Heart left ventricle (tissue), 16 donors: ENCODE measurements around the gene SLC37A1. TPM values are rescaled to one million over a fixed set of nuclear protein-coding genes. Genes with fewer than 3 reads are reported as not detected.

Experiments used
- ATAC-seq, 4 donors: fragments of 200-7000 bp; cut with Tn5 transposase; one replicate each; pipeline ENCODE4 v1.9.1; 2020 to 2022; ENCODE audit warnings: moderate library complexity in 4 of 4, mild to moderate bottlenecking in 3 of 4, moderate number of reproducible peaks in 1 of 4
- DNase-seq, 5 donors: peaks; one replicate each; pipeline ENCODE4 v3.0.0-alpha.2; 2020
- H3K27ac ChIP-seq, 12 donors: fragments of 200-600 bp; sonication (generic) in 4 of 12; one replicate each; pipeline versions ENCODE4 v1.5.0 to v1.8.0; 2016 to 2022; ENCODE audit warnings: mild to moderate bottlenecking in 2 of 12
- H3K27me3 ChIP-seq, 9 donors: fragments of 200-600 bp; sonication (generic) in 2 of 9; one replicate each; pipeline versions ENCODE4 v1.5.1 to v1.8.0; 2016 to 2022; ENCODE audit warnings: mild to moderate bottlenecking in 3 of 9
- H3K36me3 ChIP-seq, 9 donors: fragments of 200-600 bp; sonication (generic) in 2 of 9; one replicate each; pipeline versions ENCODE4 v1.5.0 to v1.8.0; 2018 to 2022; ENCODE audit warnings: mild to moderate bottlenecking in 2 of 9
- H3K4me1 ChIP-seq, 12 donors: fragments of 200-600 bp; sonication (generic) in 4 of 12; one replicate each; pipeline versions ENCODE4 v1.5.0 to v1.8.0; 2016 to 2022; ENCODE audit warnings: mild to moderate bottlenecking in 3 of 12
- H3K4me3 ChIP-seq, 12 donors: fragments of 200-600 bp; sonication (generic) in 4 of 12; one replicate each; pipeline versions ENCODE4 v1.5.0 to v1.8.0; 2017 to 2022; ENCODE audit warnings: mild to moderate bottlenecking in 9 of 12, moderate library complexity in 4 of 12
- H3K9me3 ChIP-seq, 12 donors: fragments of 200-600 bp; sonication (generic) in 4 of 12; one replicate each; pipeline versions ENCODE4 v1.5.0 to v1.8.0; 2016 to 2022; ENCODE audit warnings: mild to moderate bottlenecking in 1 of 12
- CTCF ChIP-seq, 12 donors: fragments of 200-600 bp; sonication (generic) in 4 of 12; IDR thresholded peaks; one replicate each; pipeline versions ENCODE4 v1.5.0 to v1.8.0; 2018 to 2022; ENCODE audit warnings: antibody characterized with exemption in 12 of 12, mild to moderate bottlenecking in 5 of 12
- POLR2A ChIP-seq, 2 donors: fragments of 450-650 bp; IDR thresholded peaks; one replicate each; pipeline ENCODE4 v1.6.1; 2017; ENCODE audit warnings: antibody characterized with exemption in 2 of 2, mild to moderate bottlenecking in 2 of 2, moderate library complexity in 2 of 2
- WGBS, 4 donors: extraction: QIAGEN DNeasy Blood & Tissue Kit in 2 of 4; methylation state at CpG; one replicate each; pipeline versions ENCODE4 v1.1.5 to v1.1.7; 2013 to 2018; 5-methylcytosine and 5-hydroxymethylcytosine counted together
- intact Hi-C, 10 donors: fragments of 100-400 bp; cut with DNase I; formaldehyde crosslinking; loops; one replicate each; pipeline versions ENCODE4 v1.11.1 to v1.14.2; 2022
- polyA plus RNA-seq, 2 donors: library from polyadenylated mRNA; stranded (reverse); fragments of 200-250 nt; gene quantifications; one replicate each; pipeline ENCODE4 v1.2.3, GENCODE V29; 2013
- total RNA-seq, 9 donors: library from RNA; depleted of rRNA in 2 of 9; stranded (reverse); fragments of >200 nt in 2 of 9; fragmentation: NEBNext Ultra II Directional in 3 of 9; extraction: Animal tissue kit (Norgen Biotek cat#: 25700) in 3 of 9; gene quantifications; one replicate each; pipeline versions ENCODE4 v1.1.0 to v1.2.4, GENCODE V29; 2016 to 2023
- donor health status: ischemic (EF 13 %, LVEDD 7.1; RV severe dilation, severe dysfunction).
- donor health status: healthy with polysubstance abuse.
- donor health status: DM: no; HTN: yes; CAD: no.
- donor health status: DM: no; HTN: no; CAD: no.
- donor health status: ischemic (EF 25% LVEDD 6.9; RV normal size, moderate dysfunction).
- donor health status: ischemic (EF 25% LVEDD 5.7; RV mildly dilated, moderate dysfunction).
- donor health status: healthy.
- donor health status: DM: yes; HTN: yes; CAD: no.
- donor health status: ischemic (EF 35%, LVEDD 5.7; RV mildly dilated, moderate dysfunction).
- donor health status: nonischemic (EF 11% LVEDD 7.7; RV severe dilation, severe dysfunction).
- donor health status: DM: yes; HTN: yes; CAD: no.
- donor health status: PGD.
- donor health status: ischemic (EF 29% LVEDD 5.4; RV normal size, mild dysfunction).
- donor health status: nonischemic (EF 23%, LVEDD 6.1; RV moderate dilation, normal function).

Gene SLC37A1
- total and polyA plus RNA-seq, 11 donors: 2.2 to 13.0 (median 3.8) TPM

- no peak for DNase-seq
- no peak for TF ChIP-seq CTCF (IDR thresholded peaks at IDR 0.05)
- no peak for TF ChIP-seq POLR2A (IDR thresholded peaks at IDR 0.05)
- intact Hi-C loops: no loop called here
- no peak overlapping the region for H3K27ac ChIP-seq
- H3K36me3 ChIP-seq: peaks cover 0 to 49% (median 28%) of the 10 kb centered on the region in 9 donors
- no peaks in the 10 kb centered on the region for H3K27me3 ChIP-seq
- WGBS, 4 donors: 94 to 99% (median 97%) methylated on average over 6 to 7 of the region's 7 CpGs
- H3K4me3 ChIP-seq: no peak overlapping the region
- ATAC-seq: no peak
- no peaks in the 10 kb centered on the region for H3K9me3 ChIP-seq
- H3K4me1 ChIP-seq: peaks cover 0 to 23% (median 11%) of the 10 kb centered on the region in 12 donors
Measured at GRCh38 chr21:42518626-42519025, 5.0 kb downstream of the SLC37A1 start.

- Histone ChIP-seq H3K27ac (no peak overlapping the region), H3K4me3 (no peak overlapping the region), H3K9me3 (no peaks in the 10 kb centered on the region), H3K36me3 (peaks cover 0 to 50% (median 28%) of the 10 kb centered on the region in 9 donors), H3K4me1 (peaks cover 0 to 30% (median 20%) of the 10 kb centered on the region in 12 donors), H3K27me3 (no peaks in the 10 kb centered on the region)
- DNase-seq (no peak), ATAC-seq (no peak)
- WGBS, 4 donors: 78 to 88% (median 85%) methylated on average over 18 of the region's 18 CpGs
- intact Hi-C loops: no loop called here
- TF ChIP-seq POLR2A (IDR thresholded peaks at IDR 0.05): no peak
- peak in 7 of 12 donors; percentile 5 to 24 (median 18) for TF ChIP-seq CTCF (IDR thresholded peaks at IDR 0.05)
Measured at GRCh38 chr21:42520628-42521253, 7.1 kb downstream of the SLC37A1 start.

GRCh38 chr21:42521384-42521783 is 7.7 kb downstream of the SLC37A1 start:
- peaks cover 0 to 56% (median 28%) of the 10 kb centered on the region in 9 donors for H3K36me3 ChIP-seq
- no peaks in the 10 kb centered on the region for H3K27me3 ChIP-seq
- H3K4me1 ChIP-seq: peaks cover under 1 to 30% (median 25%) of the 10 kb centered on the region in 12 donors
- no peak for ATAC-seq
- intact Hi-C loops: no loop called here
- no peaks in the 10 kb centered on the region for H3K9me3 ChIP-seq
- no peak overlapping the region for H3K27ac ChIP-seq
- 75 to 100% (median 87%) methylated on average over 1 of the region's 1 CpG for WGBS, 4 donors
- TF ChIP-seq CTCF (IDR thresholded peaks at IDR 0.05) (no peak), POLR2A (IDR thresholded peaks at IDR 0.05) (no peak)
- no peak for DNase-seq
- no peak overlapping the region for H3K4me3 ChIP-seq

GRCh38 chr21:42521805-42522204 is 8.2 kb downstream of the SLC37A1 start:
- Histone ChIP-seq H3K4me3 (no peak overlapping the region), H3K36me3 (peaks cover 0 to 61% (median 28%) of the 10 kb centered on the region in 9 donors), H3K4me1 (peaks cover 2 to 32% (median 27%) of the 10 kb centered on the region in 12 donors), H3K27me3 (no peaks in the 10 kb centered on the region), H3K9me3 (no peaks in the 10 kb centered on the region), H3K27ac (no peak overlapping the region)
- no peak for DNase-seq
- intact Hi-C loops: no loop called here
- ATAC-seq: no peak
- no peak for TF ChIP-seq POLR2A (IDR thresholded peaks at IDR 0.05)
- no peak for TF ChIP-seq CTCF (IDR thresholded peaks at IDR 0.05)
- WGBS, 4 donors: 72 to 83% (median 79%) methylated on average over 6 of the region's 6 CpGs
